RPMI7951 (cell line): ENCODE data around the gene RGS7BP. TPM values are rescaled to one million over a fixed set of nuclear protein-coding genes. Genes with fewer than 3 reads are reported as not detected.
A peak's percentile ranks its signal among the peaks of the same experiment; 100 is the strongest.

ENCODE experiments used
- DNase-seq: peaks from one replicate; pipeline ENCODE4 v3.0.0-alpha.2; 2012; ENCODE audit warnings: low read depth
- total RNA-seq: library from RNA; depleted of rRNA; stranded (reverse); fragments of >200 nt; shearing (Covaris generic); gene quantifications from 2 replicates; pipeline ENCODE4 v1.2.3, GENCODE V29; 2014; rRNA removed

The RGS7BP gene
- total RNA-seq, 1 experiment from 2014 or later, result not detected

DNA sequence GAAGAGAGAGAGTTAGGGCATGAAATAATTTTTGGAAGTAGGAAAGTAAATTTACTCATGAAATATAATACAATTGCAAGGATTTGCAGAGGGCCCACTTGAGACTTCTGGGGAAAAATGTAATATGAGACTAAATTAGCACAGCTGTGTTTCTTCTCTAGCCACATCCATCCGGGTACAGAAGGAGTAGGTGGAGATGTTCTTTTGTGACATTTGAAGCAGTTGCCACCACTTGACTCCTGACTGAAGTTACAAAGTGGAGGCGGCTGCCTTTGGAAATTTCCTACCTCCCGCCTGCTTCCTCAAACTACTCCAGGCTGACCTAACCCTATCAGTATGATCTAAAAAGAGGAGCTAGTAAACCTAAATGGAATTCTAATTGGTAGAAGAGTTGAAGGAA, 126.4 kb downstream of the RGS7BP start:
- DNase-seq, result peak; percentile 11

- DNase-seq, result peak; percentile 32
Measured at GRCh38 chr5:64634997-64635686, 129.3 kb downstream of the RGS7BP start.

DNA sequence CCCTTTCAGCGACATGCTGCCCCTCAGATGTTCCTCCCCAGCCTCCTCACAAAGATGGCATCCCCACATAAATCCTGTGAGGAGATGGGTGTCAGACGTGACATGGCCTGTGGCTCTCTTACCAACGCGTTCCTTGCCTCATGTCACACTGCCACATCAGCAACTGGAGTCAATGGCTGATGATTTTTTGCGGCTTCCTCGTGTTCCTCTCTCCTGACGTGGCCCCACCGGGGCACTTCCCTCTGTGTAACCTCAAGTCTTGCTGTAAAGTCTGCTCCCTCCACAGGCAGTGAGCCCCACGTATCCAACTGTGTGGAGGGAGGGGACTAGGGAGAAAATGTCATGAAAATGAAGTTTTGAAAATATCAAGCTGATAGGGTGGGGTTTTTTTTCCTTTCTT, 131.3 kb downstream of the RGS7BP start:
- peak; percentile 57 for DNase-seq

- peak; percentile 10 for DNase-seq
Measured at GRCh38 chr5:64637837-64638443, 132.1 kb downstream of the RGS7BP start.

DNA sequence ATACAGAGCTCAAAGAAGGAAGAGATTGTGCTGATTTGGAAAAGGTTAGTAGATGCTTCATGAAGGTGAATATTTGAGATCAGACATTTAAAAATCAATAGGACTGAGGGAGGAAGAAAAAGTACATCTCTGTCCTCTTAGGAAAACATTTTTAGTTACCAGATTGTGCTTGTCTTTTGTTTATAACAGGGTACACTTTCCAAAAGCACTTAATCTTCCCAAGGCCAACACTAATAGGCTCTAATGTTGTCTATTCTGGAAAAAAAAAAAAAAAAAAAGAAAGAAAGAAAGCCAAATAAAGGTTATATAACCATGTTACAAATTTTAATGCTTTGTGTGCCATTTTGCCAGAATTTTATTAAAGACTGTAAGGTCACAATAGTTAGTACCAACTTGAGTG, 139.0 kb downstream of the RGS7BP start:
- DNase-seq, result no peak

DNA sequence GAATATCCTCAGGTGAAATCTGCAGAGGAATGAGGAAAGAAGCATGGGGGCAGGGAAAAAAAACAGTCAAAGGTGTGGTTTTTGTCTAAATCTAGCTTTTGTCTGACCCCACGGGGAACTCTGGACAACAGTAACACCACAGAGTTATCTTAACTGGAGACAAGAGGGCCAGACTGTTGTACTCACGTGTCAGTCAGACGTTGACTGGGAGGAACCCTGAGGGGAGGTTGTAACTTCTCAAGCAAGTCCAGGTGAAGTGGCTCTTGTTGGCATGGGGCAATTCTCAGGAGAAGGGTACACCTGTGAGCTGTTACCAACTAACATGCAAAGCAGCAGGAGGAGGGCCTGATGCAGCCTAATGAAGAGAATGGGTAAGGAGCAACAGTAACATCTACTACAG, 140.4 kb downstream of the RGS7BP start:
- DNase-seq, result no peak

- DNase-seq, result no peak
Measured at GRCh38 chr5:64649512-64649911, 143.7 kb downstream of the RGS7BP start.

DNA sequence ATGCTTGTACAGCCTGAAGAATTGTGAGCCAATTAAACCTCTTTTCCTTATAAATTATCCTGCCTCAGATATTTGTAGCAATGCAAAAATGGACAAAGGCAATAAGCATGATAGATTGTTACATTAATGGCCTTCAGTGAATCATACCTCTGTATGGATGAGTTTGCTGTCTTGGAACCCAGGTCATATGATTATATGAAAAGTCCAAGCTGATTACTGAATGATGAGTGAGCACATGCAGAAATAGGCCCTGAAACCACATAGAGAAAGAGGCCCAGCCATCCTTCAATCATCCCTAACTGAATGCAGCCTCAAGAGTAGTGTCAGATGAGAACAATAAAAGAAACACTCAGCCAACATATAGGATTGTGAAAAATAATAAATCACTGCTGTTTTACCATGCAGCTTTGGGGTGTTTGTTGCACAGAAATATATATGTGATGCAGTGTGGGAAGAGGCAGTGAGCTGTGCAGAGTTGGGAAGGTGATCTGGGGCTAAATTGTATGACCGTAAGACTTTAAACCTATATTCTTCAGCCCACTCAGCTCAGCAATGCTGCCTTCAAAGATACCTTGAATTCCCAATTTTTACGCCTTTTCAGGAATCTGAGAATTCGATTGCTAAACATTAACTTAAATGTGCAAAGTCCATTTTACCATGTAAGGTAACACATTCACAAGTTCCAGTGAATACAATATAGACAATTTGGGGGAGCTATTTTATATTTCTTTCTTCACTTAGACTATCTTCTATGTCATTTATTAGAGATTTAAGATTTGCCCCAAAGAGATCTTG, 148.1 kb downstream of the RGS7BP start:
- no peak for DNase-seq

DNA sequence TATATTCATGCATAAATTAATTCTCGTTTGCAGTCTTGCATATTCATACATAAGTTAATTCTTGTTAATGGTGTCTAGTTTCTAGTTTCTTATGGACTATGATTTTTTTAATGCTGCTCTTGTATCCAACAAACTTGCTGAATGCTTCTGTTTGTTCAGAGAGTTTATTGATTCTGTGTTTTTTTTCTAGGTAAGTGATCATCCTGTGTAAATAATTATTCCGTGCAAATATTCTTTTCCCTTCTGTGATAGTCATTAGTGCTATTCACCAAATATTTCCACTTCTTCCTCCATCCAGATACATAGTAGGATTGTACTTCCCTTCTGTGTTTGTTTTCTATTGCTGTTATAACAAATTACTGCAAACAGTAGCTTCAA, 148.7 kb downstream of the RGS7BP start:
- no peak for DNase-seq

- no peak for DNase-seq
Measured at GRCh38 chr5:64655596-64655995, 149.8 kb downstream of the RGS7BP start.

DNA sequence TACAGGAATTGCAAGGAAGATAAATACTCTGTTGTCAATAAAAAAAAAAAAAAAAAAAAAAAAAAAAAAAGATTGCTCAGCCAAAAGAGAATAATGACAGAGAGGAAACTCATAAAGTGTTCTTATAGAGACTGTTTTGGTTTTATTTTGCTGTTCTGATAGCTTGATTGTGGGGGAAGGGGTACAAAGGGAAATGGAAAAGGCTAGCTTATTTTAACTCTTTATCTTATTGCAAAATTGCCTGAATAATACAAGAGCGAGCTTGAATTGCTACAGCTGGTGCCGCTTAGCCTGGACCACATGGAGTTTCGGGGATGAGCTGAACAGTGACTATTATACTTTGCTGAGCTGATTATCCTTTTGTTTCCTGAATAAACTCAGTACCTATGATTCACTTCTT, 153.5 kb downstream of the RGS7BP start:
- no peak for DNase-seq

Other genes starting within 250 kb of the RGS7BP start
- gene SHISAL2B, start 184.5 kb downstream of the RGS7BP start, total RNA-seq, result not detected in 2 replicates